NK-92 (cell line): ENCODE results near the gene ENKUR.
"Not testable (repeated sequence)": the region's sequence is repeated elsewhere in the genome, so short reads cannot be mapped to it uniquely, and the experiment has no call there.

Source experiments
- DNase-seq: peaks from one replicate; lab custom pipeline; 2025; ENCODE audit not compliant: unreplicated experiment; lab: John Stamatoyannopoulos, UW

Gene ENKUR

DNA sequence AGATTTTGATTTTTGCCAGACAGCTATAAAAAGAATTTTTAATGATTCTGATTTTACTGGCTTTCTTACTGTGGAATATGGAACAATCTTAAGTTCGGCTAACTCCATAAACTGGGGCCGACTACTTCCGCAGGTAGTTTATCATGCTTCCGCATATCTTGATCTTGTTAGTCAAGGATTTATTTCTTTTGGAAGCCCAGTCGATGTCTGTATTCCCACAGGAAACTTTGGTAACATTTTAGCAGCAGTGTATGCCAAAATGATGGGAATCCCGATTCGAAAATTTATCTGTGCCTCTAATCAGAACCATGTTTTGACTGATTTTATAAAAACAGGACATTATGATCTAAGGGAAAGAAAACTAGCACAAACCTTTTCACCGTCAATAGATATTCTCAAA lies 8.6 kb upstream of the ENKUR start:
- DNase-seq: no peak

DNA sequence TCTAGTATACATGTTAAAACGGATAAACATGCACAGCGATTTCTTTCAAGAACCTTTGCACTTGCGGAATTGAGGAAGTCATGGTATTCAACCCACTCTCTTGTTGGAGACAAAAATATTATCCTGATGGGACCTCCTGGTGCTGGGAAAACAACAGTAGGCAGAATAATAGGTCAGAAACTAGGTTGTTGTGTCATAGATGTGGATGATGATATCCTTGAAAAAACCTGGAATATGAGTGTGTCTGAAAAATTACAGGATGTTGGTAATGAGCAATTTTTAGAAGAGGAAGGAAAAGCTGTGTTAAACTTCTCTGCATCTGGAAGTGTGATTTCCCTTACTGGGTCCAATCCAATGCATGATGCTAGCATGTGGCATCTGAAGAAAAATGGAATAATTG lies 7.3 kb upstream of the ENKUR start:
- no peak for DNase-seq

DNA sequence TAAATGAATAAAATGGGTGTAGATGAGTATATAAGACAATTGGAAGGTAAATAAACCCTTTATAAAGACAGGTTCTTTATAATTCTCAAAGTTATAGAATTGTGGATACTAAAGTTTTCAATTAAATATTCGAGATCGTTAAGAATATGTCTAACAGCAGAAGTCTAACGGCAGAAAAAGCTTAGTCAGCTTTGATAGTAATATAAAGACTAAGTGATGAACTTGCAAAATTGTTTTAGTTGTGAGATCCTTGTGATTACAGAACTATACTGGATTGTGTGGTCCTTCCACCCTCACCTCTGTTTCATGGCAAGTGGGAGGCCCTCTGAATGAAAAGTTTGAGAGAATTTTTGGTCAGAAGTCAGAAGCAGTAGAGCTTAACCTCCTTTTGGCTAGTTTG lies 2.7 kb upstream of the ENKUR start:
- no peak for DNase-seq

DNA sequence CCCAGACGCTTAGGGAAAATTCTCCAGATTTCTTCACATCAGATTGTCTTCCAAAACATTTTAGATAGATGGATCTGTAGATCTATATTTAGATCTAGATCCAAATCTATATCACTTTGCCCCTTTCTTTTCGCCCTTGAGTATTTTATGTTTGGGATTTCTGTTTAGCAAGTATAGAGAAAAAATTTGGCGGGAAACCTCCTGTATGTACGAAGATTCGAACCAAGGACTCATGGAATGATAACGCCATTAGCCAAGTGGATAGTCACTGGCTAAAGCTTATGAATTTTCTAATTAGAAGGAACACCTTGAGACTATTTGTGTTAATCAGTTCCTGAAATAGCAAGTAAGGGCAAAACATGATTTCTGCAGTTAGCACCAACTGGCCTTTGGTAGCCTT lies 1.7 kb upstream of the ENKUR start:
- DNase-seq: no peak

DNA sequence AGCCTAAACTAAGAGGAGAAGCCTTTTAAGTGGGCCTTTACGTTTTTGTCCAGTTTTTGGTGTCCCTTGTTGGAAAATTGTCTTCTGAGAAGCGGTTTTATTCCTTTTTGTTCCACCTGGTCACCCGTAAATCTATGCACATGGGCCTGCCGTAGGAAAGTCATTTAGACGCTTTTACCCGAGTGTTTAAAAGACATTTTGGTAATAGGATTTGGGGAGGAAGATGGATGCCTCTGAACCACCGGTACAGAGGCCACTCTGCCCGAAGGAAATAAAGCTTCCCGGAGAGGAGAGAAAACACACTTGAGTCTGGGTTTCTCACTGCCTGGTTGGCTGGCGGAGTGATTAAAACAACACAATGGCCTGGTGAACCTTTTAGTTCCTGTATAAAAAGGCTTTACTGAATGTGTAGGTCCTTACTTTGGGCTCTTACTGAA lies 1.2 kb upstream of the ENKUR start:
- DNase-seq: no peak

DNA sequence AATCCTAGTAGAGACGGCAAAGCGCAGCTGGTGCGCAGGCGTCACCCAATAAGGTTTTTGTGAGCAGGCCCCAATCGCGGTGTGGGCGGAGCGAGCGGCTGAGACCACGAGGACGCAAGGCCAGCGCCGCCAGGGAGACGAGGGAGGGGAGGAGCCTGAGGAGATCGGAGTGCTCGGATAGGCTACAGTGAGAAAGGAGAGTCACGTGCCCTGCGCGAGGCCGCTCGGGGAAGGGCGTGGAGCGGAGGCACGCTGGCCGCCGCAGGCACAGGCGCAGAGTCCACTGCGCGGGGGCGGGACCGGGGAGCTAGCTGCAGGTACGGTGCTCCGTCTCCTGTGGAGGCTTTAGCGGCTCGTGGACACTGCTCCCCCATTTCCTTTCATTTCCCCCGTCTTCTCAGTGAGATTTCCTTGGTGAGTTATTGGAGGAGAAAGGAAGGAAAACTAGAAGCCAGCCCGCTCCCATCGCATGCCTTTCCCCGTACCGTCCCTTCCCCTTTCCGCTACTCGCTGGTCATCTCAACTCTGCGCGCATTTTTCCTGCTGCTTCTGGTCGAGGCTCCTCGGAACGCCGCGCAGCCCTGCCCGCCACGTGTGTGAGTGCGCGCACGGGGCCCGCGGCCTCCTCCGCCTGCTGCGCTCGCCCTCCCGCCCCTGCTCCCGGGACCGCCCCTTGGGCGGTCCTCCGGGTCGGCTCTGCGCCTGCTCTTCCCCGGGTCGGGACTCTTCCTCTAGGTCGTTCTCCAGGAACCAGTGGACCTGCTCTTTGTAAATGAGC lies 607 bp upstream of the ENKUR start, which contains the start of gene THNSL1:
Gene THNSL1, plus strand, starts transcription at position 237 of the 778 bp plus-strand sequence. CDS start 6,612 bp downstream, outside the sequence.
- peak; percentile 85 for DNase-seq

DNA sequence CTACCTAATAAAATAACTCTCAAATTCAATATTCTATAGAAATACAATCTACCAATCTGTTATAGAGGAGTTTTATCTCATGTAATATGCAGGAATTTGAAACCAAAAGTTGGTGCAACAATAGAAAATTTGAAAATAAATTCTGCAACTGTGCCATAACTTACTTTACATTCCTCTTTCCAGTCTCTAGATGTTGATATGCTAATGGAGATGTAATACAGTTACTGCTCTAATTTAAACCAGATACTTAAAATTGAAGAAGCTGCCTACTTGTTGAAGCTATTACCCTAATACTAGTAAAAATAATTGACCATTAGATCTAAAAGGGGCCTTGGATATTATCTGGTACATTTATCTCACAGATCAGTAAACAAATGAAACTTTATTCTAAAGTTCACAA lies 1.4 kb downstream of the ENKUR start:
- no peak for DNase-seq

DNA sequence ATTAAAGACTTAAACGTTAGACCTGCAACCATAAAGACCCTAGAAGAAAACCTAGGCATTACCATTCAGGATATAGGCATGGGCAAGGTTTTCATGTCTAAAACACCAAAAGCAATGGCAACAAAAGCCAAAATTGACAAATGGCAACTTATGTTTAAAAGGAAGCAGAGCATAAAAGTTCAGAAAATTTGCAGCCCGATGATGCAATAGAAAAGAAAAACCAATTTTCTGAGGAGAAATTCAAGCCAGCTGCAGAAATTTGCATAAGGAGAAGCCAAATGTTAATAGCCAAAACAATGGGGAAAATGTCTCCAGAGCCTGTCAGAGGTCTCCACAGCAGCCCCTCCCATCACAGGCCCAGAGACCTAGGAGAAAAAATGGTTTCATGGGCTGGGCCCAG lies 4.4 kb downstream of the ENKUR start:
- not testable (repeated sequence) for DNase-seq

DNA sequence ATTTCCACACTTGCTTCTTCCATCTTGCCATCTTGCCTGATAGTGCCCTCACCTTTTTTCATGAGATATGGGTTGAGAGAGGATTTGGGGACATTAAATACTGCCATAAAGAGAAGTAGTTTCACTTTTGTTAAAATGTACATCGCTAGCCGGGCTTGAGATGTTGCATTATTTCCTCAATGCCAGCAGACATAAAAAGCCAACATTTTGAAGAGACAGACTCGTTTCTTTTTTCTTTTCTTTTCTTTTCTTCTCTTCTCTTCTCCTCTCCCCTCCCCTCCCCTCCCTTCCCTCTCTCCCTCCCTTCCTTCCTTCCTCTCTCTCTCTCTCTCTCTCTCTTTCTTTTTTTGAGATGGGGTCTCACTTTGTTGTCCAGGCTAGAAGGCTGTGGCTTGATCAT lies 17.9 kb downstream of the ENKUR start:
- no peak for DNase-seq

DNA sequence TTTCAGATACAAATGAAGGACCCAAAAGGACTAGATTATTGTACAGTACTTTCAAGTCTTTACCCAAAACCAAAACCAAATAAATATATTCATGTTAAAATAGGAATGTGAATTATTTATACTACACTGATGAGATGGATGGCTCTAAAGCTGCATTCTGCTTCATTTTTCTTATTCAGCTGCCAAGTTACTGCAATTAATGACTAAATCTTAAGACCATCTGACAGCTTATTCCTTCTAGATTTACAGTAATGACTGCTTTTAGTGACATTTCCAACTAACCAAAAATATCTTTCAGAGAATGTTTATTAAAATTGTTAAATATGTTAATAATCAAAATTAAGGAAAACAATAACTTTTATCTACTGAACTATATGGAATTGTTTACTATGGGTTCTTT lies 20.9 kb downstream of the ENKUR start:
- DNase-seq: no peak

DNA sequence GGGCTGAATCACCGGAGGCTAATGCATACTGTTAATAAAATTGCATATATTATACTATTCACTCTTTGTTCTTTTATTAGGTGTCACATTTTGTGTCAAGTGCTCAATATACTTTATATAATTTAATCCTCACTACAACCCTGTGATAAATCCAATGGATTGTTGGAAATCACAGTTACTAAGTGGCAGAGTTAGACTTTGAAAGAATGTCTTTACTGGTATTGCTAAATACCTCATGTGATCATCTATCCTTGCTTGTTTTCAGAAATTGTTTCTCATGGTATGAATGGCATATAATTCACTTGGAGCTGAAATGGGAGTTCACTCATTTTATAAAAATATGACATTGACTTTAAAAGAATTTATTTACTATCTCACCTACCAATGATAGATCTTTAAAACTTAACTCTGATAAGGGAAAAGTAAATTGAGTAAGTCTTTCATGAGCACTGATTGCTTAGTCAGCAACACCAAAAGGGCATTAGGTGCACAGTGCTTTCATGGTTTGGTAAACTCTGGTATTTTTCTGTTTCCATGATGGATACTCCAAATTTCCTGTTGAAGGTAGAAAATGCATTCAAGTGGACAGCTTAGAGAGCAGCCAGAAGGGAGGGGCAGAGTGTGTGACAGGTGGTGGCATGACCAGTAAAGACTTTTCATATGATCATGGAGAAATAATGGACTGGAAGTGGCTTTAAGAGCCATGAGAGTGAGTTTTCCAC lies 22.6 kb downstream of the ENKUR start:
- no peak for DNase-seq

DNA sequence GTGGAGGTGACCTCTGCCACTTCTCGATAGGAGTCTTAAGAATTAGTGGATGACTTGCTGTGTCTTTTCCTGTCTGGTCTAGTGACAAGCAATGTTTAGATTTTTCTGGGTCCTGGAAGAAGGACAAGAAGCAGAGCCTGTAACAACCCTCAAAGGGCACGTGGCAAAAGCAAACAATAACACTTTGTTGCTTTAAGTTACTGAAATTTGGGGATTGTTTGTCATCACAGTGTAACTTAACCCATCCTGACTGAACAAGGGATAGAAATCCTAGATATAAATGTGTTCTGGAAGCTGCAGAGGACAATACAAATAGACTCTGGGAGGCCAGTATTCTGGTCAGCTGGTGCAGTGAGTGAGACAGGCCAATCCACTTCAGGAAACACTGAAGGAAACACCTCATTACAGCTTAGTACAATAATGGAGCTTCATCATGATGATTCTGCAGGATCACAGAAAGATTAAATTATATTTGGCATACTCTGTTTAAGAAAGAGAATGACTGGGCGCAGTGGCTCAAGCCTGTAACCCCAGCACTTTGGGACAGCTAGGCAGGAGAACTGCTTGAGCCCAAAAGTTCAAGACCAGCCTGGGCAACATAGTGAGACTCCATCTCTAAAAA lies 23.3 kb downstream of the ENKUR start:
- DNase-seq: no peak

DNA sequence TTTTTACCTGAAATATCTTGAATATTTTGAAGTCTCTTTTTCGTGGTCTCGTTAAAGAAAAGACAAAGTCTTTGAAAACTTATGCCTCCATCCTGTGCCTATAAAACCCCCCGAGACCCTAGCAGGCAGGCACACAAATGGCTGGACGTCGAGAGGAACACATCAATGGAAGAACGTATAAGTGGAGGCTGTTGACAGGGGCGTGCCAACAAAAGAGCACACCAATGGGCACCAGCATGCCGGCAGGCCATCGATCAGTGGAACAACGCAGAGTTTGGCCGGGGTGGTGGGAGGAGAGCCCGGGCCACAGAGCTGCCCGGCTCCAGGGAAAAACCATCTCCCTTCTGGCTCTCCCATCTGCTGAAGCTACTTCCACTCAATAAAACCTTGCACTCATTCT lies 24.7 kb downstream of the ENKUR start:
- DNase-seq: no peak

DNA sequence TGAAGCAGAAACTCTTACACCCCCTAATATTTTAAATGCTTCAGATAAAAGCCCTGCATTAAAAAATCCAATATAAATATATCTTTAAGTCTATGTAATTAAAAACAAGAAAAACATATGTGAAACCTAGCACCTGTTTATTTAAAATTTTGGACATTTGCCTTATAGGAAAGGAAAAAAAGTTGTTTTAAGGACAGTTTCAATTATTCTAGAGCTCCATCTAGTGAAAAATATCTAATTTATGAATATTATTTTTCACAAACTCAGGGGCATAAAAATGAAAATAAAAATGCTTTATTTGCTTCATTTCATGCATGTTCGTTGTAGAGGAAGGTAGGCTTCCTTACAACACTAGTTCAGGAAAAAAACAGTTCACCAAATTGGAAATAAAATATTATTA lies 26.1 kb downstream of the ENKUR start:
- DNase-seq: no peak

DNA sequence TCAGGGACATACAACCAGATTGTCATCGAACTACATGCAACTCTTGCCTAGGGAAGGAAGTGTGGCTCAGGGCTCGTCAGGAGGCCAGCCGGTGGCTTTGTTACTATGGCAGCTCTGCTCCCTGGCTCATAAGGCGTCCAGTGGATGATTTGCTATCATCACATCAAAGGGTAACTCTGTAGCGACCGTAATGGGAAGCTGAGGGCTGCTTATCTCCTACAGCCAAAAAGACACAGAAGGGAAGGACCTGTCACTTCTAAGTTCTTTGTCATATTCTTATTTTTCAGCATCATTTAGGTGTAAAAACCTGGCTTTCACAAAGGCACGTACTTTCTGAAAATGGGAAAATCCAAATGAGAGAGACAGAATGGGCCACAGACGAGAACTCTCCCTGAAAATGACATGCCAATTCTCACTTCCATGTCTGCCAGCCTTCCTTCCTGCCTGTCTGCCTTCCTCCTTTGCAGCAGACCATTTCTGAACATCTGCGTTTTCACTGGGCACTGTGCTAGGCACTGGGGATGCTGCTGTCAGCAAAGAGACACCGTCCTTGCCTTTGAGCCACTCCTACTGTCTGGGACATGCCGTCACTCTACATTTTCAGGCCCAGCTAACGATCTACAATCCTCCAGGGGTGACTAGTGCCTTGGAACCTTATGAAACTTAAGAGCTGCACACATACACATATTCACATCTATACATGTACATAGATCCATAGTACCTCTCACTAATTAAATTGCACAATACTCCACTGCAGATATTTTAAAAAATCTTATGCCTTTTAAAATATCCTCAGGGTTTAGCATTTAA lies 26.9 kb downstream of the ENKUR start:
- DNase-seq: no peak

DNA sequence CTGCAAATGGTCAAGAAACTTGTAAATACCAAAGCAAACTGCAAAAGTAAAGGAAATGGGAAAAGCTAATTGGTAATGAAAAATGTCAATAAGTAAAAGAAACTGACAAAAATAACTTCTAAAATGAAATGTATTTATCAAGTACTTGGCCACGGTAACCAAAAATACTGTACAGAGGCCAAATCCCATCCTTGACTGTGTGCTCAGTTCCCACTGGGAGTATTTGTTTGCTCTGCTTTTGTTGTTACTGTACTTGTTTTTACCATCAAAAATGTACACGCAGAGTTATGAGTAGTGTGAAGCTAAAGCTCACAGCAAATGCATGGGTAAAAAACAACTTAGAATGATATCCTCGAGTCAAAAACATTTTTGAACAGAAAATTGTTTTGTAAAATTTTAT lies 31.1 kb downstream of the ENKUR start:
- DNase-seq: no peak

DNA sequence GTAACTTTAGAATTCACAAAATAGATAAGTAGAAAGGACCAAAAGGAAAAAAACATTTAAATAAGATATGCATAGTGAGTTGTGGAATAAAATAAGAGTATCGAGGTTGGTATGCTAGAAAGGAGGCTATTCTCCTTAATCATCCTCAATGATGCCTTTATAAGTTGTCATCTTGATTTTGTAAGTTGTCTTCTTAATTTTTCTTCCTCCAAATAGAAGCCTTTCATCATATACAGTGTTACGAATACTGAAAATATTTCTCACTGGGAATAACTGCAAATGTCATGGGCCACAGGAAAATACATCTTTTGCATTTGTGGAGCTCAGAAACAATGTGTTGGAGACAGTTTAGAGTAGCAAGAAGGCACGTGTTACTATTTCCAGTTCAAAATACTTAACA lies 32.0 kb downstream of the ENKUR start:
- DNase-seq: no peak

DNA sequence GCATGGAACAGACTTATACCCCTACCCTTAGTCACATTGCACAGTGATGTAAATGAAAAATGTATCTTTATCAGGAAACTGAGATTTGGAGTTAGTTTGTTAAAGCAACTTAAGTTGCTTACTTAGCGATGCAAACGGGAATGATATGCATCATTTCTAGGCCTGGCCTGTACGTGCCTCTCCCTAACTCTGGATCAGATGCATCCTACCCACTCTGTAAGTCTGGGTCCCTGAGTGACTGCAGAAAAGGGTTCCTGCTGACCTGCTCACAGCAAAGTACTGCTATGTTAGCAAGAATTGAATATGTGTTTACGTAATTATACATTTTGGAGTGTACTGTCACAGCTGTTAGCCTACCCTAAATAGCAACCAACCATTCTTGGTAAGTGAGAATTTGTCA lies 32.8 kb downstream of the ENKUR start:
- no peak for DNase-seq

DNA sequence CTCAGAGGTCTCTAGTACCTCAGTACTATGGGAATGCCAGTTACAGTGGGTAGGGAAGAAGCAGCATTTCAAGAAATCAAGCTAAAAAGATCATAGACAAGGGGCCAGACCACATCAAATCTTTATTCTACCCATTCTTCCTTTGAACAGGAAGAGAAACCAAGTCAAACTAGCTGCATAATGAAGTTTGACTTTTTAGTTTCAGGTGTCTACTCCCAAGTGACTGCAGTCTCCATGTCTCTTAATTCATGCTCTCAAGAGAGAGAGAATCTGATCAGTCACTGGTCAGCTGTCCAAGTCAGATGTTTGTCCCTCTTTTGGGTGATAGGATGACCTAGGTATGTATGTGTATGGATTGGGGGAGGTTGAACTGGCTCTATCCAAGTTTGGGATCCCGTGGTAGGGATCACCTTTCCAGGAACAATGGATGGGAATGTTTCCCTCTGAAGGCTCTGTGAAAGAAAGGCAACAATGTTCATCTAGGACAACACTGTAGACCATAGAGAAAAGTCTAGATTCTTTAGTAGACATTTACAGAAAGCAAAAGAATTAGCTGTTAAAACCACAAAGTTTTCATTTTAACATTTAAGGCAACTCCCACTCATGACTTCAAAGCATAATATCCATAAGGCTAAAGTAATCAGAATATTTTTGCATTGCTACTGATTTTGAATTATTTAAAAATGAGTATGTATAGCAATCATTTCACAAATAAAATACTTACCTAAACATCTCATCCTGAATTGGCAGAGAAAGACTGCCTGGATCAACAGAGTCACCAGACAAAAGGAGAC lies 33.4 kb downstream of the ENKUR start:
- DNase-seq: no peak

DNA sequence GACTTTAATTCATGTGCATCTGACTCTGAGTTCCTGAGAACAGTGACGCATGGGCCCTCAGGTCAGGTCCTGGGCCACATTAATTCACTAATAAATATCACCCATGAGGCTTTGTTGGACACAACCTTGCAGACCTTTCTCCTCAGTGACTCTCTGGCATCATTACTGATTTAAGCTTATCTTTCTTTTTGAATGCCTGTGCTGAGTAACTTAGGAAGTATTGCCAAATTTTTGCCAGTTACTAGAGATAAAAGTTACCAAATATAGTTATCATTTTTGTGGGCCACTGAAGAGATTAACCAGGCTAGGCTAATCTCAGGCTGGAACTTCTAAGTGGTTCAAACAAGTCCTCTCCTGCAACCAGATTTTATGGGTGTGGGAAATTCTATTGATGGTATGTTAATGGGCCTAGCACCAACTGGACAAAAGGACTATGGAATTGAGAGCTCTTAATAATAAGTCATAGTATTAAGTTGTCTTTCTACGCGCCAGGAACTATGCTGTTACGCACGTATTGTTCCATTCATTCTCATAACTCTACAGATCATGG lies 34.7 kb downstream of the ENKUR start:
- no peak for DNase-seq
